ENCODE results near the gene CMTM4. TPM values are rescaled to one million over a fixed set of nuclear protein-coding genes. Genes with fewer than 3 reads are reported as not detected.

CMTM4 gene
- total and polyA plus RNA-seq, 2 experiments from 2014 or later = 14.1 to 77.0 TPM

DNA sequence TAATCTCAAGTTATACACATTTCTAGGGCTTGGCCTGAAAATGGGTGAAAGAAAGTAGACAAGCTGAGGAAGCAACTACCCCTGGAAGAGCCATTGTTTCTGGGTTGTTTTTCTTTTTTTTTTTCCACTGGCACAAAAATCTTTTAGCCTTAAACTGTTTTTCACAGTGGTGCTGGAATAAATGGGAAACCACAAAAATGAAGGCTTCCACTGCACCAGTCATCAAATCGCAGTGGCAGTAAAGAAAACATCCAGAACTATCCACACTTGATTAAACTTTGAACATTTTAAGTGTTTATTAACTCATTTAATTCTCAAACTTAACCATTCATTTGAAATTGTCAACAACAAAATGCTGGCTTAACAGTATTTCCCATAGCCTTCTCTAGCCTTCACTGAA lies 14.3 kb downstream of the CMTM4 start:
- H3K4me3 ChIP-seq = no peak overlapping the region
- no peak overlapping the region for H3K4me2 ChIP-seq
- H3F3A ChIP-seq (replicated peaks; ENCODE audit: low read depth) = no peaks in the 10 kb centered on the region
- H3K27ac ChIP-seq (ENCODE audit: low read depth) = 0 out of 2 replicates have a peak overlapping the region, but pooled peaks have one; percentile 27
- no peaks in the 10 kb centered on the region for H3K9me3 Mint-ChIP-seq
- H4K20me1 ChIP-seq (replicated peaks; ENCODE audit: insufficient read depth) = peaks cover 4% of the 10 kb centered on the region; the same call in 1 of the 2 replicates
- H3K36me3 ChIP-seq (ENCODE audit: insufficient read depth) = no peaks in the 10 kb centered on the region
- no peaks in the 10 kb centered on the region; the same call in 2 of the 3 replicates for H3K36me3 Mint-ChIP-seq (ENCODE audit: low read depth)
- H3K79me2 ChIP-seq (replicated peaks; ENCODE audit: insufficient read depth) = peaks cover 49% of the 10 kb centered on the region
- TF ChIP-seq EZH2 (IDR thresholded peaks at IDR 0.05; ENCODE audit: low read depth, unreplicated experiment) (no peak), NANOG (IDR thresholded peaks at IDR 0.05; ENCODE audit: borderline replicate concordance) (no peak)
- TF ChIP-seq, protein P1, sequence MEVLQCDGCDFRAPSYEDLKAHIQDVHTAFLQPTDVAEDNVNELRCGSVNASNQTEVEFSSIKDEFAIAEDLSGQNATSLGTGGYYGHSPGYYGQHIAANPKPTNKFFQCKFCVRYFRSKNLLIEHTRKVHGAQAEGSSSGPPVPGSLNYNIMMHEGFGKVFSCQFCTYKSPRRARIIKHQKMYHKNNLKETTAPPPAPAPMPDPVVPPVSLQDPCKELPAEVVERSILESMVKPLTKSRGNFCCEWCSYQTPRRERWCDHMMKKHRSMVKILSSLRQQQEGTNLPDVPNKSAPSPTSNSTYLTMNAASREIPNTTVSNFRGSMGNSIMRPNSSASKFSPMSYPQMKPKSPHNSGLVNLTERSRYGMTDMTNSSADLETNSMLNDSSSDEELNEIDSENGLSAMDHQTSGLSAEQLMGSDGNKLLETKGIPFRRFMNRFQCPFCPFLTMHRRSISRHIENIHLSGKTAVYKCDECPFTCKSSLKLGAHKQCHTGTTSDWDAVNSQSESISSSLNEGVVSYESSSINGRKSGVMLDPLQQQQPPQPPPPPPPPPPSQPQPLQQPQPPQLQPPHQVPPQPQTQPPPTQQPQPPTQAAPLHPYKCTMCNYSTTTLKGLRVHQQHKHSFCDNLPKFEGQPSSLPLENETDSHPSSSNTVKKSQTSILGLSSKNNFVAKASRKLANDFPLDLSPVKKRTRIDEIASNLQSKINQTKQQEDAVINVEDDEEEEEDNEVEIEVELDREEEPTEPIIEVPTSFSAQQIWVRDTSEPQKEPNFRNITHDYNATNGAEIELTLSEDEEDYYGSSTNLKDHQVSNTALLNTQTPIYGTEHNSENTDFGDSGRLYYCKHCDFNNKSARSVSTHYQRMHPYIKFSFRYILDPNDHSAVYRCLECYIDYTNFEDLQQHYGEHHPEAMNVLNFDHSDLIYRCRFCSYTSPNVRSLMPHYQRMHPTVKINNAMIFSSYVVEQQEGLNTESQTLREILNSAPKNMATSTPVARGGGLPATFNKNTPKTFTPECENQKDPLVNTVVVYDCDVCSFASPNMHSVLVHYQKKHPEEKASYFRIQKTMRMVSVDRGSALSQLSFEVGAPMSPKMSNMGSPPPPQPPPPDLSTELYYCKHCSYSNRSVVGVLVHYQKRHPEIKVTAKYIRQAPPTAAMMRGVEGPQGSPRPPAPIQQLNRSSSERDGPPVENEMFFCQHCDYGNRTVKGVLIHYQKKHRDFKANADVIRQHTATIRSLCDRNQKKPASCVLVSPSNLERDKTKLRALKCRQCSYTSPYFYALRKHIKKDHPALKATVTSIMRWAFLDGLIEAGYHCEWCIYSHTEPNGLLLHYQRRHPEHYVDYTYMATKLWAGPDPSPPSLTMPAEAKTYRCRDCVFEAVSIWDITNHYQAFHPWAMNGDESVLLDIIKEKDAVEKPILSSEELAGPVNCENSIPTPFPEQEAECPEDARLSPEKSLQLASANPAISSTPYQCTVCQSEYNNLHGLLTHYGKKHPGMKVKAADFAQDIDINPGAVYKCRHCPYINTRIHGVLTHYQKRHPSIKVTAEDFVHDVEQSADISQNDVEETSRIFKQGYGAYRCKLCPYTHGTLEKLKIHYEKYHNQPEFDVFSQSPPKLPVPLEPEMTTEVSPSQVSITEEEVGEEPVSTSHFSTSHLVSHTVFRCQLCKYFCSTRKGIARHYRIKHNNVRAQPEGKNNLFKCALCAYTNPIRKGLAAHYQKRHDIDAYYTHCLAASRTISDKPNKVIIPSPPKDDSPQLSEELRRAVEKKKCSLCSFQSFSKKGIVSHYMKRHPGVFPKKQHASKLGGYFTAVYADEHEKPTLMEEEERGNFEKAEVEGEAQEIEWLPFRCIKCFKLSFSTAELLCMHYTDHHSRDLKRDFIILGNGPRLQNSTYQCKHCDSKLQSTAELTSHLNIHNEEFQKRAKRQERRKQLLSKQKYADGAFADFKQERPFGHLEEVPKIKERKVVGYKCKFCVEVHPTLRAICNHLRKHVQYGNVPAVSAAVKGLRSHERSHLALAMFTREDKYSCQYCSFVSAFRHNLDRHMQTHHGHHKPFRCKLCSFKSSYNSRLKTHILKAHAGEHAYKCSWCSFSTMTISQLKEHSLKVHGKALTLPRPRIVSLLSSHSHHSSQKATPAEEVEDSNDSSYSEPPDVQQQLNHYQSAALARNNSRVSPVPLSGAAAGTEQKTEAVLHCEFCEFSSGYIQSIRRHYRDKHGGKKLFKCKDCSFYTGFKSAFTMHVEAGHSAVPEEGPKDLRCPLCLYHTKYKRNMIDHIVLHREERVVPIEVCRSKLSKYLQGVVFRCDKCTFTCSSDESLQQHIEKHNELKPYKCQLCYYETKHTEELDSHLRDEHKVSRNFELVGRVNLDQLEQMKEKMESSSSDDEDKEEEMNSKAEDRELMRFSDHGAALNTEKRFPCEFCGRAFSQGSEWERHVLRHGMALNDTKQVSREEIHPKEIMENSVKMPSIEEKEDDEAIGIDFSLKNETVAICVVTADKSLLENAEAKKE (CRISPR knock-in tag; IDR thresholded peaks at IDR 0.05) = no peak
- H3K27ac Mint-ChIP-seq = no peak overlapping the region
- no peaks in the 10 kb centered on the region; the same call in 1 of the 2 replicates for H3K4me1 ChIP-seq (ENCODE audit: insufficient read depth)
- DNase-seq (ENCODE audit: low spot score) (no peak), ATAC-seq (no peak)
- peaks cover 7% of the 10 kb centered on the region for H3K4me1 Mint-ChIP-seq
- no peak overlapping the region for H2AFZ ChIP-seq
- no peaks in the 10 kb centered on the region for H3K27me3 ChIP-seq (ENCODE audit: insufficient read depth)
- no peaks in the 10 kb centered on the region for H3K27me3 Mint-ChIP-seq (ENCODE audit: insufficient read depth, low read depth, poor library complexity)
- H3K9me2 ChIP-seq (ENCODE audit: insufficient read depth) = no peaks in the 10 kb centered on the region
- H3K4me3 Mint-ChIP-seq = no peak overlapping the region

- Histone ChIP-seq H3K4me3 (no peak overlapping the region), H3K36me3 (ENCODE audit: insufficient read depth) (no peaks in the 10 kb centered on the region), H3K9me2 (ENCODE audit: insufficient read depth) (no peaks in the 10 kb centered on the region), H3F3A (replicated peaks; ENCODE audit: low read depth) (no peaks in the 10 kb centered on the region), H3K27me3 (ENCODE audit: insufficient read depth) (no peaks in the 10 kb centered on the region), H3K79me2 (replicated peaks; ENCODE audit: insufficient read depth) (peaks cover 53% of the 10 kb centered on the region), H4K20me1 (replicated peaks; ENCODE audit: insufficient read depth) (peaks cover 4% of the 10 kb centered on the region; the same call in 1 of the 2 replicates), H3K4me1 (ENCODE audit: insufficient read depth) (no peaks in the 10 kb centered on the region; the same call in 1 of the 2 replicates), H2AFZ (no peak overlapping the region), H3K4me2 (no peak overlapping the region), H3K27ac (ENCODE audit: low read depth) (0 out of 2 replicates have a peak overlapping the region, but pooled peaks have one; percentile 27)
- no peaks in the 10 kb centered on the region; the same call in 2 of the 3 replicates for H3K36me3 Mint-ChIP-seq (ENCODE audit: low read depth)
- no peaks in the 10 kb centered on the region for H3K9me3 Mint-ChIP-seq
- peaks cover 8% of the 10 kb centered on the region for H3K4me1 Mint-ChIP-seq
- no peak for DNase-seq (ENCODE audit: low spot score)
- no peak overlapping the region for H3K4me3 Mint-ChIP-seq
- no peak for ATAC-seq
- H3K27me3 Mint-ChIP-seq (ENCODE audit: insufficient read depth, low read depth, poor library complexity) = no peaks in the 10 kb centered on the region
- no peak overlapping the region for H3K27ac Mint-ChIP-seq
- TF ChIP-seq ZNF114 (CRISPR knock-in tag; IDR thresholded peaks at IDR 0.05) (no peak), CREB1 (CRISPR knock-in tag; IDR thresholded peaks at IDR 0.05; ENCODE audit: low read depth) (no peak)
- TF ChIP-seq, protein P2, sequence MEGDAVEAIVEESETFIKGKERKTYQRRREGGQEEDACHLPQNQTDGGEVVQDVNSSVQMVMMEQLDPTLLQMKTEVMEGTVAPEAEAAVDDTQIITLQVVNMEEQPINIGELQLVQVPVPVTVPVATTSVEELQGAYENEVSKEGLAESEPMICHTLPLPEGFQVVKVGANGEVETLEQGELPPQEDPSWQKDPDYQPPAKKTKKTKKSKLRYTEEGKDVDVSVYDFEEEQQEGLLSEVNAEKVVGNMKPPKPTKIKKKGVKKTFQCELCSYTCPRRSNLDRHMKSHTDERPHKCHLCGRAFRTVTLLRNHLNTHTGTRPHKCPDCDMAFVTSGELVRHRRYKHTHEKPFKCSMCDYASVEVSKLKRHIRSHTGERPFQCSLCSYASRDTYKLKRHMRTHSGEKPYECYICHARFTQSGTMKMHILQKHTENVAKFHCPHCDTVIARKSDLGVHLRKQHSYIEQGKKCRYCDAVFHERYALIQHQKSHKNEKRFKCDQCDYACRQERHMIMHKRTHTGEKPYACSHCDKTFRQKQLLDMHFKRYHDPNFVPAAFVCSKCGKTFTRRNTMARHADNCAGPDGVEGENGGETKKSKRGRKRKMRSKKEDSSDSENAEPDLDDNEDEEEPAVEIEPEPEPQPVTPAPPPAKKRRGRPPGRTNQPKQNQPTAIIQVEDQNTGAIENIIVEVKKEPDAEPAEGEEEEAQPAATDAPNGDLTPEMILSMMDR (conservative IDR thresholded peaks at IDR 0.05; ENCODE audit: low read depth in 2 of 2) = no peak
Observed at GRCh38 chr16:66681676-66682075, 14.9 kb downstream of the CMTM4 start.

All from GM23338 (cell line).